ENCODE results near the gene PRKCA.

DNA sequence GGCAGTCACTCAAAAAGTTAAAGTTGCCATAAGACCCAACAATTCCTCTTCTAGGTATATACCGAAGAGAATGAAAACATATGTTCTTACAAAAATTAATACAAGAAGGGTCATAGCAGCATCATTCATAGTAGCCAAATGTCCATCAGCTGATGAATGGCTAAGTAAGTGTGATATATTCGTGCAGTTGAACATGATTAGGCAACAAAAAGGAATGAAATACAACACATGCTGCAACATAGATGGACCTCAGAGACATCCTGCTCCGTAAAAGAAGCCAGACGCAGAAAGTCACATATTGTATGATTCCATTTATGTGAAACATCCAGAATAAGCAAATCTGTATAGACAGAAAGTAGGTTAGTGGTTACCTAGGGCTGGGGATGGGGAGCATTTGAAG, 303.1 kb downstream of the PRKCA start:
- TF ChIP-seq, protein P1, sequence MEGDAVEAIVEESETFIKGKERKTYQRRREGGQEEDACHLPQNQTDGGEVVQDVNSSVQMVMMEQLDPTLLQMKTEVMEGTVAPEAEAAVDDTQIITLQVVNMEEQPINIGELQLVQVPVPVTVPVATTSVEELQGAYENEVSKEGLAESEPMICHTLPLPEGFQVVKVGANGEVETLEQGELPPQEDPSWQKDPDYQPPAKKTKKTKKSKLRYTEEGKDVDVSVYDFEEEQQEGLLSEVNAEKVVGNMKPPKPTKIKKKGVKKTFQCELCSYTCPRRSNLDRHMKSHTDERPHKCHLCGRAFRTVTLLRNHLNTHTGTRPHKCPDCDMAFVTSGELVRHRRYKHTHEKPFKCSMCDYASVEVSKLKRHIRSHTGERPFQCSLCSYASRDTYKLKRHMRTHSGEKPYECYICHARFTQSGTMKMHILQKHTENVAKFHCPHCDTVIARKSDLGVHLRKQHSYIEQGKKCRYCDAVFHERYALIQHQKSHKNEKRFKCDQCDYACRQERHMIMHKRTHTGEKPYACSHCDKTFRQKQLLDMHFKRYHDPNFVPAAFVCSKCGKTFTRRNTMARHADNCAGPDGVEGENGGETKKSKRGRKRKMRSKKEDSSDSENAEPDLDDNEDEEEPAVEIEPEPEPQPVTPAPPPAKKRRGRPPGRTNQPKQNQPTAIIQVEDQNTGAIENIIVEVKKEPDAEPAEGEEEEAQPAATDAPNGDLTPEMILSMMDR (IDR thresholded peaks at IDR 0.05), result no peak
- no peak for TF ChIP-seq POLR2A (IDR thresholded peaks at IDR 0.05)
- no peak for TF ChIP-seq EP300 (IDR thresholded peaks at IDR 0.05)

All from ovary (tissue), 3 donors.